Measurements from ENCODE around the gene FAM9B. TPM values are rescaled to one million over a fixed set of nuclear protein-coding genes. Genes with fewer than 3 reads are reported as not detected.

Gene FAM9B
- total RNA-seq, 1 experiment from 2014 or later: 0.19 TPM

- TF ChIP-seq EZH2 (IDR thresholded peaks at IDR 0.05; ENCODE audit: borderline replicate concordance, low read depth, low read length, poor library complexity, severe bottlenecking) (no peak), CTCF (conservative IDR thresholded peaks at IDR 0.05; ENCODE audit: low read depth, low read length) (no peak)
- no peaks in the 10 kb centered on the region for H3K27me3 ChIP-seq (replicated peaks; ENCODE audit: insufficient read depth, low read depth, low read length, poor library complexity)
- CTCF ChIA-PET: no interaction called here
- H3K4me3 ChIP-seq (ENCODE audit: low read depth, low read length, poor library complexity, severe bottlenecking): no peak overlapping the region
- H3K9me3 ChIP-seq (ENCODE audit: low read depth, low read length, poor library complexity, severe bottlenecking): no peaks in the 10 kb centered on the region
- no peaks in the 10 kb centered on the region for H3K36me3 ChIP-seq (ENCODE audit: insufficient read depth, low read length, poor library complexity, severe bottlenecking)
- no peak for DNase-seq (ENCODE audit: low spot score)
- POLR2A ChIA-PET (ENCODE audit: low non-redundant PET): no interaction called here
- no TSS peak for BruUV-seq (replicated peaks)
- no peak overlapping the region for H3K27ac ChIP-seq (ENCODE audit: low read depth, low read length, poor library complexity, severe bottlenecking)
- no peaks in the 10 kb centered on the region for H3K4me1 ChIP-seq (ENCODE audit: insufficient read depth, low read length, poor library complexity, severe bottlenecking)
- intact Hi-C loops (cut with micrococcal nuclease; ENCODE audit: unreplicated experiment): no loop called here
Measured at GRCh38 chrX:9050331-9050730, 16.4 kb upstream of the FAM9B start.

- intact Hi-C loops (cut with micrococcal nuclease; ENCODE audit: unreplicated experiment): no loop called here
- H3K4me3 ChIP-seq (ENCODE audit: low read depth, low read length, poor library complexity, severe bottlenecking): no peak overlapping the region
- no peaks in the 10 kb centered on the region for H3K4me1 ChIP-seq (ENCODE audit: insufficient read depth, low read length, poor library complexity, severe bottlenecking)
- DNase-seq (ENCODE audit: low spot score): no peak
- TF ChIP-seq EZH2 (IDR thresholded peaks at IDR 0.05; ENCODE audit: borderline replicate concordance, low read depth, low read length, poor library complexity, severe bottlenecking) (no peak), CTCF (conservative IDR thresholded peaks at IDR 0.05; ENCODE audit: low read depth, low read length) (no peak)
- no TSS peak for BruUV-seq (replicated peaks)
- no peaks in the 10 kb centered on the region for H3K27me3 ChIP-seq (replicated peaks; ENCODE audit: insufficient read depth, low read depth, low read length, poor library complexity)
- H3K9me3 ChIP-seq (ENCODE audit: low read depth, low read length, poor library complexity, severe bottlenecking): no peaks in the 10 kb centered on the region
- POLR2A ChIA-PET (ENCODE audit: low non-redundant PET): no interaction called here
- CTCF ChIA-PET: no interaction called here
- no peaks in the 10 kb centered on the region for H3K36me3 ChIP-seq (ENCODE audit: insufficient read depth, low read length, poor library complexity, severe bottlenecking)
- no peak overlapping the region for H3K27ac ChIP-seq (ENCODE audit: low read depth, low read length, poor library complexity, severe bottlenecking)
Measured at GRCh38 chrX:9048801-9049200, 14.9 kb upstream of the FAM9B start.

- H3K4me3 ChIP-seq (ENCODE audit: low read depth, low read length, poor library complexity, severe bottlenecking): no peak overlapping the region
- no peak overlapping the region for H3K27ac ChIP-seq (ENCODE audit: low read depth, low read length, poor library complexity, severe bottlenecking)
- intact Hi-C loops (cut with micrococcal nuclease; ENCODE audit: unreplicated experiment): no loop called here
- POLR2A ChIA-PET (ENCODE audit: low non-redundant PET): no interaction called here
- no peaks in the 10 kb centered on the region for H3K36me3 ChIP-seq (ENCODE audit: insufficient read depth, low read length, poor library complexity, severe bottlenecking)
- TF ChIP-seq CTCF (conservative IDR thresholded peaks at IDR 0.05; ENCODE audit: low read depth, low read length): no peak
- TF ChIP-seq EZH2 (IDR thresholded peaks at IDR 0.05; ENCODE audit: borderline replicate concordance, low read depth, low read length, poor library complexity, severe bottlenecking): no peak
- BruUV-seq (replicated peaks): no TSS peak
- CTCF ChIA-PET: no interaction called here
- DNase-seq (ENCODE audit: low spot score): no peak
- H3K9me3 ChIP-seq (ENCODE audit: low read depth, low read length, poor library complexity, severe bottlenecking): no peaks in the 10 kb centered on the region
- H3K27me3 ChIP-seq (replicated peaks; ENCODE audit: insufficient read depth, low read depth, low read length, poor library complexity): no peaks in the 10 kb centered on the region
- no peaks in the 10 kb centered on the region for H3K4me1 ChIP-seq (ENCODE audit: insufficient read depth, low read length, poor library complexity, severe bottlenecking)
Measured at GRCh38 chrX:9038244-9038643, 4.3 kb upstream of the FAM9B start.

All from A673 (cell line).